GM12892 (cell line): ENCODE measurements around the gene SEPTIN8. TPM values are rescaled to one million over a fixed set of nuclear protein-coding genes. Genes with fewer than 3 reads are reported as not detected.

ENCODE experiments used
- DNase-seq: peaks from one replicate; pipeline ENCODE4 v3.0.0; 2011; ENCODE audit not compliant: insufficient read length
- FAIRE-seq: peaks from 2 replicates; lab custom pipeline; 2011; peaks lifted over from hg19 to GRCh38; lab: Jason Lieb, UNC
- POLR2A ChIP-seq: IDR thresholded peaks from 2 replicates; pipeline ENCODE4 v1.6.1; 2011; ENCODE audit warnings: low read depth, low read length, control low read depth
- POLR2AphosphoS5 ChIP-seq: IDR thresholded peaks from 2 replicates; pipeline ENCODE4 v1.6.1; 2011; ENCODE audit warnings: low read depth, low read length, control low read depth
- TAF1 ChIP-seq: IDR thresholded peaks from 2 replicates; pipeline ENCODE4 v1.6.1; 2011; ENCODE audit warnings: low read depth, mild to moderate bottlenecking, control low read depth, low read length, borderline replicate concordance
- polyA plus RNA-seq: library from polyadenylated mRNA; unstranded; fragments of >200 nt; gene quantifications from one replicate; pipeline ENCODE4 v1.2.1, GENCODE V29; 2012; ENCODE audit warnings: missing spikeins, inconsistent platforms; ENCODE audit not compliant: missing spikeins

The SEPTIN8 gene, protein sequence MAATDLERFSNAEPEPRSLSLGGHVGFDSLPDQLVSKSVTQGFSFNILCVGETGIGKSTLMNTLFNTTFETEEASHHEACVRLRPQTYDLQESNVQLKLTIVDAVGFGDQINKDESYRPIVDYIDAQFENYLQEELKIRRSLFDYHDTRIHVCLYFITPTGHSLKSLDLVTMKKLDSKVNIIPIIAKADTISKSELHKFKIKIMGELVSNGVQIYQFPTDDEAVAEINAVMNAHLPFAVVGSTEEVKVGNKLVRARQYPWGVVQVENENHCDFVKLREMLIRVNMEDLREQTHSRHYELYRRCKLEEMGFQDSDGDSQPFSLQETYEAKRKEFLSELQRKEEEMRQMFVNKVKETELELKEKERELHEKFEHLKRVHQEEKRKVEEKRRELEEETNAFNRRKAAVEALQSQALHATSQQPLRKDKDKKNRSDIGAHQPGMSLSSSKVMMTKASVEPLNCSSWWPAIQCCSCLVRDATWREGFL
- 30.3 TPM for polyA plus RNA-seq

DNA sequence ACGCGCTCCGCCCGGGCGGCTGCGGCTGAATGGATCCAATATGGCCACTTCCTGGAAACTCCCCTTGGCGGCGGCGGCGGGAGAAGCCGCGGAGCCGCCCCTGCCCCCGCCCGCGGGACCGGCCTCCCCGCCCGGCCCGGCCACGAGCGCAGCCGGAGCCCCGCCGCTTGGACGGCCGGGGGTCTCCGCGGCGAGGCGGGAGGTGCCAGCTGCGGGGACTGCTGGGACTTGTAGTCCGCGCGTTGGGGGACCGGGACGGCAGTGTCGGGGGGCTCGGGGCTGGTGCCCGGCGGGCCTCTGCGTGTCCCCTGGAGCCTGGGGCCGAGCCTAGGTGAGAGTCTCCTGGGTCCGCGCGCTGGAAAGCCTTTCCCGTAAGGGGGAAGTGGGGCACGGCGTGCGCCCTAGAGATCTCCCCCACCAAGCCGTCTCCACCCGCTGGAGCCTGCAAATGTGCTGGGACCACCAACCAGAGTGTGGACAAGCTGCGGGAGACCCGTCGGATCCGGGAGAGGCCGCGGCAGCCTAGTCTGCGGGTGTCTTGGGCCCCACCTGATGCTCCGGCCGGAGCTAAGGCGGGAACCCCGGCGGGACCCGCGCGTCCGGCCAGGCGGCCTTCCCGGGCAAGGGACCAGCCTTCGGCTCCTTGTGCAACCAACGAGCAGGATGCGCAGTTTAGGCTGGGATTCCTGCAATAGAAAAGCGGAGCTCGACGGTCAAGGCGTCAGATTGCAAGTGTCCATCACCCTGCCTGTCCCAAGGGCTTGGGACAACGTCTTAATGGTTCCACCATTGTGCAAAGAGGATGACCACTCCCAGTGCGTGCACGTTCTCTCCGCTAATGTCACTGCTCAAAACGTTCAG is at the start of gene SEPTIN8:
SEPTIN8 (minus strand) TSS at position 31 of the 861 bp plus-strand sequence. CDS start 102 bp downstream, outside the sequence.
- TF ChIP-seq TAF1 (no peak), POLR2A (peak; percentile 54; the same call in 1 of the 2 replicates)
- peak; percentile 82 for DNase-seq
- peak; percentile 54 for FAIRE-seq

DNA sequence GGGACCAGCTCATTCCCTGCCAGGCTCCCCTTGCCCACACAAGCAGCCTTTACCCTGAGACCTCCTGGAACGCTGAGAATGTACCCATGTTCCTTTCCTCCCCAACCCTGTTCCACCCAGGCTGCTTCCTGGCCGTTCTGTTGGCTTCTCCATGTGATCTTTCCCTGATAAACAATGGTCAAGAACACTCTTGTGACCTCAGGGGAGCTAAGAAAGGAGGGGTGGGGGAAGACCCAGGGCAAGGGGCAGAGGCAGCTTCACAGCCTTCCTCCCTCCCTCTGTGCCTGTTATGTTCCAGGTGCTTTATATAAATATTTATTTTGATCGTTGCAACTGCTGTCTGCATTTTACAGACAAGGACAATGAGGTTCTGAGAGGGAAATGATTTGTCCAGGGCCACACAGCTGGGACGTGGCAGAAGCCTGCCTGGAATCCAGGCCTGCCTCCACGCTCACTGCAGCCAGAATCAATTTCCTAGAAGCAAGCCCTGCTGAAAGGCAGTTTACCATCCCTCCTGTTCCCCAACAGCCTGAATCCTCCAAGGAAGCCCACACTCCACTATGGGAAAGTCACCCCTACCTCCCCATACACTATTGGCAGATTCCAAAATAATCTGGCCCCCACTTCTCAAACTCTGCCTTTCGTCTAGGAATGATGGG is 49.5 kb upstream of the SEPTIN8 start:
- DNase-seq (no peak), FAIRE-seq (no peak)
- TF ChIP-seq TAF1 (no peak), POLR2A (no peak), POLR2AphosphoS5 (no peak)

DNA sequence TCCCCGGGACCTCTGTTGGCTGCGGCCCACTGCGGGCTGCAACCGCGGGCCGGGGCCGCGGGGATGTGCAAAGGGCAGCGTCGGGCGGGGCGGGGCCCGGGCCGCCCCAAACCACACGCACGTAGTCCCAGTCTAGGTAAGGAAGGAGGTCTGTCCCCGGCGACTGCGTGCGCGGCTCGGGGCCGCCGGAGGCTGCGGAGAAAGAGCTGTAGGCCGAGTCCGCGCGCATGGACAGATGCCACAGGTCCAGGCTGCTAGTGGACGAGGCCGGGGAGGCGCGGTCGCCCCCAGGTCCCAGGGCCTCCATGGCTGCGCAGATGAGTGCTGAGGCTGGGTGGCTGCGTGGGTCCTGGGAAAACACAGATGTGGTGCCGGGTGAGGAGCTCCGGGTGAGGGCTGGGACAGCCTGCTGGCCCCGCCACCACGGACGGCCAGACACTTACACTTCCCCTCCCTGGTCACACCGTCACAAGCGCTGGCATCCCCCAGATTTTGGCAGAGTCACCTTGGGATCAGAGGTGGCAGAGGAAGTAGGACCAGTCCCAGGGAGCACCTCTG is 48.9 kb upstream of the SEPTIN8 start:
- DNase-seq (no peak), FAIRE-seq (no peak)
- TF ChIP-seq POLR2AphosphoS5 (no peak), TAF1 (no peak), POLR2A (no peak)

DNA sequence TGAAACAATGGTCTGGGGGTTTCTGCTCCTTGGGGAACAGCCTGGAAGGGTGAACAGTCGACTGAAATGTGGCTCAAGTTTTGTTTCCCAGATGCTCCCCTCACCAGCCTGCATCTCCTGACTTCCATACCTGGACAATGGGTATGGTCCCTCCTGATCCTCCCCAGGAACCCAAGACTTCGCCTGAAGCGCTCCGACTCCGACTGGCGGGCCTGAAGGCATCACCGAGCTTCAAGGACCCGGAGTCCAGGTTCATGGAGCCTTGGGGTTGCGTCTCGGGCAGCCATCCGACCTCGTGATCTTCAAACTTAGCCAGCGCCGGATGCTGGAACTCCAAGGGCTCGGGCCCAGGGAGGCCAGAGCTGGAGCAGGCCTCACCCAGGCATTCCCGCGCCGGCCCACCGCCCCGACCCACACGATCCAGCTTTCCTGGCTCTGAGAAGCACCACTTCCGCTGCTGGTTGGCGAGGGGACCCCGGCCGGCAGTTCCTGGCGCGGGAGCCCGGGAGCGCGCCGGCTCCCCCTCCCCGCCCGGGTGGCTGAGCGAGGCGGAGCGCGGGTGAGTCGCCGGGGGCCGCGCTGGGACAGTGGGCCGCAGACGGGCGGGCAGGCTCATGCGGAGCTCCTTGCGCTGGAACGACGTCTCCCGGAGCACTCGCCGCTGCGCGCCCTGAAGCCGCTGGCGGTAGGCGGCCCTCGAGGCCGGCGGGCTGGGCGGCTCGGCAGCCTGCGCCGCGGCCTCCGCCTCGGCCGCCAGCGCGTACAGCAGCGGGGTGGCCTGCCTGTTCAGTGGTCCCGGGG is 48.2 kb upstream of the SEPTIN8 start:
- FAIRE-seq (no peak), DNase-seq (no peak)
- TF ChIP-seq POLR2AphosphoS5 (no peak), TAF1 (no peak), POLR2A (no peak)

DNA sequence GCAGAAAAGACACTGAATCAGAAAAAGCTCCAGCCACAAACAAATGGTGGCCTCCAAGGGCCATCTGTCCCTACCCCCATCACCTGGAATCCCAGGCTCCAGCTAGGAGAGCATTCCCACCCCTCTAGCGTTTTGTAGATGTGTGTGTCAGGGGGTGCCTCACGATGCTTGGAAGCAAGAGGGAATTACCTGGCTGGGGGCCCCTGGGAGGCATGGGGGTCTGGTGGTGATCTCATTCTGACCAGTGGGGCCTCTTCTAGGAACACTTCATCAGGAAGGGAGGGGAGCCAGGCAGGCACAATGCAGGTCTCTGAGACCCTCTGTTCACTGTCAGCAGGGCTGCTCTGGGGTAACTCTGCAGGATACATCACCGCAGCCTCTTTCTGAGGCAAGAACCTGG is 47.4 kb upstream of the SEPTIN8 start:
- DNase-seq: no peak
- TF ChIP-seq POLR2AphosphoS5: no peak
- TF ChIP-seq POLR2A: no peak
- TF ChIP-seq TAF1: no peak
- no peak for FAIRE-seq

DNA sequence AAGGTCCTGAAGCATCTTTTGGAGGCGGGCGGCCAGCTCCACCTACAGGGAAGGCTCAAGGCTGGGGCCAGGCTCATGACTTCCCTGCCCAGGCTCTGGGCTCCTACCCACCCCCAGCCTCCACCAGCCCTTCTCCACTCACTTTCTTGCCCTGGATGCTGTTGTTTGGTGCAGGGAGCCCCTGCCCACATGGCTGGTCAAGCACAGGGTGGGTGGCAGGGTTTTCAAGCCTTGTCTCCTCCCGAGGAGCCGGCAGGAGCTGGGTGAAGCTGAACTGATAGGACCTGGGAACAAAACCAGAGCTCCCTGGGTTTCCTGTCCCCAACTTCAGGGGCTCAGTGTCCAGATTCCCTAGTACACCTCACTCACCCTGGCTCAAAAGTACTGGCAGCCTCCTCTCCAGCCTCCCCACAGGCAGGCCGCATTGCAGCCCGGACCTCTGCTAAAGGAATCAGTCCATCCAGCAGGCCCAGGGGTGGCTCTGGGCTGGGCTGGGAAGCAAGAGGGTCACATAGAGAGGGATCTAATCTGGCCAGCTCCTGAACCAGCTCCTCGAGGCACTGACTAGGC is 46.5 kb upstream of the SEPTIN8 start:
- no peak for DNase-seq
- FAIRE-seq: no peak
- TF ChIP-seq TAF1 (no peak), POLR2A (no peak), POLR2AphosphoS5 (no peak)

DNA sequence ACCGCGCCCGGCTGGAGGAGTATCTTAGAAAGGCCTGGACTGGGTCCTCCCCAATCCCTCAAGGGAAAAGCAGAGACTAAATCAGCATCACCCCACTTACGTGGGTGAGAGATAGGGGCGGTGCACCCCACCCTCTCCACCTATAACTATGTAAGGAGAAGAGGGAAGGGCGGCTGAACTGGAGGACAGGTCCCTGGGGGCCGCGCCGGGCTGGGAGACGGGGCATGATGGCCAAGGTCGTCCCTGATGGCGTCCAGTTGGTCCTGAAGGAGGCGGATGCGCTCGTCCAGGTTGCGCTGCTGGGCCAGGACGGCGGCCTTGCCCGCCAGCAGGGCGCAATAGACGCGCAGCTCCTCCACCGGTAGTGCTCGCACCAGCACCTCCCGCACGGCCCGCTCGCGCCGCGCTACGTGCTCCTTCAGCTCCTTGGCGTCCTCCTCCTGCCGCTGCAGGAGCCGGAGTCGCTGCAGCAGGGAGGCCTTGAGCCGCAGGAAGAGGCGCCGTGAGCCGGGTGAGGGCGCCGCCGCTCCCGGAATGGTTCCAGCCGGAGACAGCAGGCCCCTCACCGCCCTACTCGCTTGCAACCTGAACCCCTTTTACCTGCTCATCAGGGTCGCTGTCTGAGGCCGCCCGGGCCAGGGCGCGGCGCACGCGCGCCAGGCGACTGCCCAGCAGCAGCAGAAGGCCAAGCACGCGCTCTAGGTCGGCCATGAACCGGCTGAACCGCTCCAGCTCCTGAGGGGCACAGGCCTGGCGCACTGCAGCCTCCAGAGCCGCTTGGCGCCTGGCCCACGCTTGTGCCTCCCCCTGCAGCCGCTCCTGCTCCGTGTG is 45.8 kb upstream of the SEPTIN8 start:
- TF ChIP-seq POLR2A (no peak), POLR2AphosphoS5 (no peak), TAF1 (no peak)
- FAIRE-seq (peak; percentile 53), DNase-seq (no peak)

DNA sequence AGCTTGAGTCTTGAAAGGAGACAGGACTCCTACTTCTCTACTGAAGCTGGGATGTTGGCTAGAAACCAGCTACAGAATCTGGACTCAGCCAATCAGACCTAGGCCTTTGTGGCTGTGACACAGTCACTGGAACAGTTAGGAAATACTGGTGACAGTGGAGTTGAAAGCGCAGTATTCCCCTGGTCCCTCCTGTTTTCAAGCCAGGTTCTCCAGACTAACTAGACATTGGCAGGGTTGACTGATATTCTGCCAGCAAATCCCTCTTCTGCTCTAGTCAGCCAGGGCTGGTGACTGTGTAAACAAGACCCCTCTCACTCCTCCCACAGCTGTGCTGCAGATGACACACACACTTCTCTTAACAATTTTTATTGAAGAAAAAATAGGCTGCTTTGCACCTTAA is 44.8 kb upstream of the SEPTIN8 start:
- TF ChIP-seq POLR2A (no peak), TAF1 (no peak), POLR2AphosphoS5 (no peak)
- FAIRE-seq: no peak
- no peak for DNase-seq

DNA sequence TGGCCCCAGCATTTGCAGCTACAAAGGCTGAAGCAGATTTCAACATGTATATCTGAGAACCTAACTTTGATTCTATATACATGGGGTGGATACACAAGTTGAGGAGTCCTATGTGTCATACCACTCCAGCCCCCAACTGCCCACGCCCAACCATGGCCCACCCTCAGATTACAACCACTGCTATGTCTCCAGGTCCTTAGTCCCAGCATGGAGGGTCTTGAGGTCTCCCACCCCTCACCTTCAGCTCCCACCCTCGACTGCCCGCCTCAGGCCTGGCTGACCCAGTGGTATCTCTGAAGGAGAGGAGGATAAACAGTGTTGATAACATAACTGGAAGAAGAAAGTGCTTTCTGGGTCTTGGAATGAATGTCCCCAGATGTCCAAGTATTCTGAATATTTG is 44.3 kb upstream of the SEPTIN8 start:
- DNase-seq: no peak
- no peak for FAIRE-seq

More for the DNA sequence above, 44.3 kb upstream of the SEPTIN8 start:
- TF ChIP-seq TAF1 (no peak), POLR2AphosphoS5 (no peak), POLR2A (no peak)
